Measurements from ENCODE around the gene SMKR1.

SMKR1 gene

GRCh38 chr7:129482781-129483180 is 19.6 kb upstream of the SMKR1 start:
- no peak for DNase-seq (ENCODE audit: low spot score)

- DNase-seq (ENCODE audit: low spot score), result peak; percentile 43
These were observed 12.8 kb upstream of the SMKR1 start for GRCh38 chr7:129489491-129489890.

- no peak for DNase-seq (ENCODE audit: low spot score)
These were observed 9.9 kb upstream of the SMKR1 start for GRCh38 chr7:129492391-129492790.

GRCh38 chr7:129493555-129493954 is 8.8 kb upstream of the SMKR1 start:
- DNase-seq (ENCODE audit: low spot score), result no peak

GRCh38 chr7:129494041-129494440 is 8.3 kb upstream of the SMKR1 start:
- peak; percentile 55 for DNase-seq (ENCODE audit: low spot score)

- DNase-seq (ENCODE audit: low spot score), result no peak
These were observed 6.3 kb upstream of the SMKR1 start for GRCh38 chr7:129495987-129496386.

- no peak for DNase-seq (ENCODE audit: low spot score)
These were observed 5.7 kb upstream of the SMKR1 start for GRCh38 chr7:129496653-129497052.

GRCh38 chr7:129497156-129497555 is 5.2 kb upstream of the SMKR1 start:
- DNase-seq (ENCODE audit: low spot score), result no peak

GRCh38 chr7:129498021-129498420 is 4.3 kb upstream of the SMKR1 start:
- no peak for DNase-seq (ENCODE audit: low spot score)

- no peak for DNase-seq (ENCODE audit: low spot score)
These were observed 2.3 kb upstream of the SMKR1 start for GRCh38 chr7:129499999-129500398.

GRCh38 chr7:129502708-129503685 is 666 bp downstream of the SMKR1 start:
- no peak for DNase-seq (ENCODE audit: low spot score)

- no peak for DNase-seq (ENCODE audit: low spot score)
These were observed 1.4 kb downstream of the SMKR1 start for GRCh38 chr7:129503725-129504124.

- DNase-seq (ENCODE audit: low spot score), result no peak
These were observed 9.9 kb downstream of the SMKR1 start for GRCh38 chr7:129512192-129512591.

GRCh38 chr7:129513546-129513945 is 11.2 kb downstream of the SMKR1 start:
- no peak for DNase-seq (ENCODE audit: low spot score)

GRCh38 chr7:129514683-129515082 is 12.4 kb downstream of the SMKR1 start:
- DNase-seq (ENCODE audit: low spot score), result no peak

GRCh38 chr7:129515381-129515780 is 13.1 kb downstream of the SMKR1 start:
- no peak for DNase-seq (ENCODE audit: low spot score)

- DNase-seq (ENCODE audit: low spot score), result no peak
These were observed 15.6 kb downstream of the SMKR1 start for GRCh38 chr7:129517931-129518330.

GRCh38 chr7:129519464-129519863 is 17.1 kb downstream of the SMKR1 start:
- no peak for DNase-seq (ENCODE audit: low spot score)

GRCh38 chr7:129522088-129522970 is 20.0 kb downstream of the SMKR1 start:
- DNase-seq (ENCODE audit: low spot score), result no peak

- no peak for DNase-seq (ENCODE audit: low spot score)
These were observed 20.6 kb downstream of the SMKR1 start for GRCh38 chr7:129522971-129523340.

- DNase-seq (ENCODE audit: low spot score), result no peak
These were observed 21.6 kb downstream of the SMKR1 start for GRCh38 chr7:129523924-129524323.

GRCh38 chr7:129524405-129524804 is 22.1 kb downstream of the SMKR1 start:
- peak; percentile 53 for DNase-seq (ENCODE audit: low spot score)

Data from kidney tubule cell (primary cell).